ENCODE data around the gene DLX1. TPM values are rescaled to one million over a fixed set of nuclear protein-coding genes. Genes with fewer than 3 reads are reported as not detected.
"Not testable (repeated sequence)": the region's sequence is repeated elsewhere in the genome, so short reads cannot be mapped to it uniquely, and the experiment has no call there.

The DLX1 gene
- total RNA-seq, 1 donor from 2014 or later: 0.94 TPM

GRCh38 chr2:172109256-172109987 lies 24.1 kb downstream of the DLX1 start:
- no peak for DNase-seq (ENCODE audit: low read depth)

- no peak for DNase-seq (ENCODE audit: low read depth)
These were observed 24.9 kb downstream of the DLX1 start for GRCh38 chr2:172109988-172110811.

GRCh38 chr2:172113617-172114016 lies 28.3 kb downstream of the DLX1 start:
- DNase-seq (ENCODE audit: low read depth): peak; percentile 36

- DNase-seq (ENCODE audit: low read depth): not testable (repeated sequence)
These were observed 28.9 kb downstream of the DLX1 start for GRCh38 chr2:172114176-172114575.

- no peak for DNase-seq (ENCODE audit: low read depth)
These were observed 29.3 kb downstream of the DLX1 start for GRCh38 chr2:172114579-172114978.

- no peak for DNase-seq (ENCODE audit: low read depth)
These were observed 30.8 kb downstream of the DLX1 start for GRCh38 chr2:172116107-172116506.

- no peak for DNase-seq (ENCODE audit: low read depth)
These were observed 33.8 kb downstream of the DLX1 start for GRCh38 chr2:172119089-172119488.

- no peak for DNase-seq (ENCODE audit: low read depth)
These were observed 34.8 kb downstream of the DLX1 start for GRCh38 chr2:172120118-172120517.

- DNase-seq (ENCODE audit: low read depth): no peak
These were observed 43.2 kb downstream of the DLX1 start for GRCh38 chr2:172128484-172128883.

- no peak for DNase-seq (ENCODE audit: low read depth)
These were observed 44.1 kb downstream of the DLX1 start for GRCh38 chr2:172129404-172129803.

- DNase-seq (ENCODE audit: low read depth): no peak
These were observed 46.6 kb downstream of the DLX1 start for GRCh38 chr2:172131713-172132555.

- no peak for DNase-seq (ENCODE audit: low read depth)
These were observed 49.0 kb downstream of the DLX1 start for GRCh38 chr2:172134270-172134669.

GRCh38 chr2:172135446-172135845 lies 50.1 kb downstream of the DLX1 start:
- peak; percentile 28 for DNase-seq (ENCODE audit: low read depth)

- DNase-seq (ENCODE audit: low read depth): no peak
These were observed 51.8 kb downstream of the DLX1 start for GRCh38 chr2:172137109-172137508.

- no peak for DNase-seq (ENCODE audit: low read depth)
These were observed 52.6 kb downstream of the DLX1 start for GRCh38 chr2:172137943-172138342.

- DNase-seq (ENCODE audit: low read depth): not testable (repeated sequence)
These were observed 53.4 kb downstream of the DLX1 start for GRCh38 chr2:172138727-172139126.

Other genes starting within 250 kb of the DLX1 start
- gene SLC25A12, start 191.3 kb upstream of the DLX1 start, total RNA-seq: 25.3 and 32.3 TPM in 2 replicates
- 50.2 and 52.2 TPM in 2 replicates for gene HAT1, start 163.0 kb upstream of the DLX1 start, total RNA-seq
- gene METAP1D, start 85.6 kb upstream of the DLX1 start, total RNA-seq: 11.0 and 13.0 TPM in 2 replicates
- 0.47 and 0.67 TPM in 2 replicates for gene DLX2, start 17.4 kb downstream of the DLX1 start, total RNA-seq